Activated T-cell treated with anti-CD3 and anti-CD28 coated beads for 24 hours (primary cell): ENCODE results near the gene UBE2E3.

Experiments used
- DNase-seq: peaks from one replicate; pipeline ENCODE4 v3.0.0-alpha.2; 2020; ENCODE audit warnings: low read depth

Gene UBE2E3

DNA sequence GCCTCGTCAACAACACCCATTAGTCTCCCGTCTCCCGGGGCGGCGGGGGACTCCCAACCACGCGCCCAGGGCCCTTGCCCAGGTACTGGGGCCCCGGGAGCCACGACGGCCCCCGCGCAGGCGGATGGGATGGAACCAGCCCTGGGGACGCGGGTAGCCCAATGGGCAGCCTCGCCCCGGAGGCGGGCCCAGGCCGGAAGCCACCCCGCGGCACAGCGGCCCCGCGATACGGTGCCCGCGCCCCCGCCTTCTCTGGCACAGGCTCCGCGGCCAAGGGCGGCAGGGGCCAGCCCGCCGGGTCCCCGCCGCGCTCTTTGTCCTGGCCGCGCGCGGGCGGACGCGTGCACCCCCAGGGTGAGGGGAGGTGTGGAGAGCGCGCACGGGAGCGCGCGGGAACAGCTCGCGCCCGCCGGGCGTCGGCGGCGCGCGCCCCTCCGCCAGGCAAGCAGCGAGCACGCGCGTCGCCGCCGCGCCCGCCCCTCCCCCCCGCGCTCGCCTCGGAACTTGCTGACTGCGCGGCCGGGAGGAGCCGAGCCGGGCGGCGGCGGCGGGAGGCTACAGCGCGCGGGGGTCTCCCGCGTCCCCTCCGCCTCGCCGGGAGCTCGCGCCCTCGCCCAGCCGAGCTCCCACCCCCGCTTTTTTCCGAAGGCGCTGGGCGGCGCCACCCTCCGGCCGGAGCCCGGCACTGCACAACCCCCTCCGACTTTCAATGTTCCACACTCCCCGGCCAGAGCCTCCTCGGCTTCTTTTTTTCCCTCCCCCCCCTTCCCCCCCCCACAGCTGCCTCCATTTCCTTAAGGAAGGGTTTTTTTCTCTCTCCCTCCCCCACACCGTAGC lies at the start of gene UBE2E3:
Gene UBE2E3 (plus strand): TSS at position 500 of the 837 bp plus-strand sequence. CDS start 1,438 bp downstream, outside the sequence.
- peak; percentile 64 for DNase-seq

DNA sequence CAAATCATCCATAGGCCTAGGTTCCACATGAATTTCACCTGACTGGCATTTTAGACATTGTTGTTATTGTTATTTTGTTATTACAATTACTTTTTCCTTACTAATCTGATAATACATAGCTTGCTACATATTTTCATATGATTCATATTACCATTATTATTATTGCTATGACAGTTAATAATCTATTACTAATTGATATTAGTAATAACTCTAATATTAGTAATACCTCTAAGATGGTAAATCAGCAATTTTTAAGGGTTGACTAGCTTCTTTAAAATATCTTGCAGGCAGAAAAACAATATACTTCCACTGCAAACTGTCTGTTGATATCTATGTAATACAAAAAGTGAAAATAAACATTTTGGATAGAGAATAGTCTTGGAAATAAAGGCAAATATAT lies 48.6 kb upstream of the UBE2E3 start:
- no peak for DNase-seq

DNA sequence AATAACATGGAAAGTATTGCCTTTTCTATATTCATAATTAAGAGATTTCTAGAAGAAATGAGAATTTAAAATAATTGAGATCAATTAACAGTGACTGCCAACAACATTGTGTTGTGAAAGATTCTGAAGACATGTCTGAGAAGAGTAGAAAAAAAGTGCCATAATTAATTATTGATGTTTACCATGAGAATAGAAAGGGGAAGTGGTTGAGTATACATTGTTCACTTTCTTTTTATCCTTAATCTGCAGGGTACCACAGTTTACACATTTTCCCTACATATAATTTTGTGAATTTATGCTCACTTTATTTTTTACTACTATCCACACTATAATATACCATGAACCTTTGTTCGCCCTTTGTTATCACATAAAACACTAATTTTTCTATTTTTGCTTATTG lies 47.1 kb upstream of the UBE2E3 start:
- no peak for DNase-seq

DNA sequence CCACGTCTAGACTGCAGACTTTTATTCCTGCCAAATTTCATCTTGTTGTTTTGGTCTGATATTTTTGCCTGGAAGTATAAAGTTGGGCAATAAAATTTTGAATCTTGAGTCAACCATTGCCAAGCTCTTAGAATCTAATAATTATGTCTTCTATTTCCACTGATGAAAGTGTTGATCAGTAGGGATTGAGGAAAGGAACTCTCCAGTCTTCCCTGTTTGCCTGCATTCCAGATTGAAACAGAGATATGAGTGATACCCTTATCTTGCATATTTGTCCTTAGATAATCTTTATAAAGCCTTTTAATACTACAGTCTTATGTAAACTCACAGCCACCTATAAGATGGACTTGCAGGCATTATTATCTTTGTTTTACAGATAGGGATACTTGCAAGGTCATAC lies 45.5 kb upstream of the UBE2E3 start:
- no peak for DNase-seq

DNA sequence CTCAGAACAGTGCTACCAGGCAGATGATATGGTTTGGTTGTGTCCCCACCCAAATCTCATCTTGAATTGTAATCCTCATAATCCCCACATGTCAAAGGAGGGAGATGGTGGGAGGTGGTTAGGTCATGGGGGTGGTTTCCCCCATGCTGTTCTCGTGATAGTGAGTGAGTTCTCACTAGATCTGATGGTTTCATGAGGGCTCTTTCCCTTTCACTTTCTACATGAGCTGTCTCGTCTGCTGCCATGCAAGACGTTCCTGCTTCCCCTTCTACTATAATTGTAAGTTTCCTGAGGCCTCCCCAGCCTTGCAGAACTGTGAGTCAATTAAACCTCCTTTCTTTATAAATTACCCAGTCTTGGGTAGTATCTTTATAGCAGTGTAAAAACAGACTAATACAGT lies 42.9 kb upstream of the UBE2E3 start:
- peak; percentile 5 for DNase-seq

DNA sequence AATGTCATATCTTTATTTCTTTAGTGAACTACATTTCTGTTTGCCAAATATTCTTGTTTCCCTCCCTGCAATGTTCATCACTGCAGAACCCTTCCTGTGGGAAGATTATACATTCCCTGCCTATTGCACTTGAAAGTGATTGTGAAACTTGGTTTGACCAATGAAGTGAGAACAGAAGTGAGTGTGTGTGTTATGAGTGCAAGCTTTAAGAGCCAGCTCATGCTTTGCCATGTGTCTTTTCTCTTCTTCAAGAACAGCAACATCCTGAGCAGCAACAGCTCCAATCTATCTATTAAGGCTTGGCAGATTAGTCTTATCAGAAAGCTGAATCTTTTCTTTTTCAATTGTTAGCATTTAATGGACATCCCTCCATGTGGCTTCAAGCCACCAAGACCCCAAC lies 42.0 kb upstream of the UBE2E3 start:
- DNase-seq: no peak

DNA sequence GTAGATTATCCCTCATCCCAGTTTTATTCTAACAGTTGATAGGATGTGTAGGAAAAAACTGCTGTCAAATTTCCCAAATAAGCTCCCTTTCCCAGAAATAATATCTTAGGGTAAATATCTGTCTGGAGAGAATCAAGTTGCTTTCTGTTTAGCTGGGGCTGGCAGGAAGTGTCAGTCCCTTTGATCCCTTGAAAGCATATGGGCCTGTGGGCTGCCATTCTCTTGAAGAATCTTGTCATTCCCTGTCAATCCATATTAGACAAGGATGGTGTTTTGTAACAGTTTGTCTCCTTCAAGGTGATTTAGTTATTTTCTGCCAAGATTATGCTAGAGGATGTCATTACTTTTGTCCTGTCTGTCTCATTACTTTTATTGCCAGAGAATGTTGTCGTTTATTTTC lies 37.1 kb upstream of the UBE2E3 start:
- no peak for DNase-seq

DNA sequence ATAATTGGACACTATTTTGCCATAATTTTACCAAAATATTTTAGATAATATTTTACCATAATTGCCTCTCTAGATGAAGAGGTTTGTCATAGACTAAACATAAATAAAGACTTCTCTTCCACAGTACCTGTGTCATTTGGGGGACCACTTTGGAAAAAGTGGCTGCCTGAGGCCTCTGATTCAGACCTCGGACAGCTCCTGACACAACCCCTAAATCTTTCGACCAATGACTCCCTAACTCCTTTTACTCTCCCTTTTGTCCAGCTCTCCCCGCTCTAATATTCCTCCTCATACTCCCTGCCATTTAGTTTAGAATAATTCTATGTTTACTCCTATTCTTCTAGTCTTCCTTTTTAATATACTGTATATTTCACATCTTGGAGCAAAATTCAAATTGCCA lies 36.0 kb upstream of the UBE2E3 start:
- no peak for DNase-seq

DNA sequence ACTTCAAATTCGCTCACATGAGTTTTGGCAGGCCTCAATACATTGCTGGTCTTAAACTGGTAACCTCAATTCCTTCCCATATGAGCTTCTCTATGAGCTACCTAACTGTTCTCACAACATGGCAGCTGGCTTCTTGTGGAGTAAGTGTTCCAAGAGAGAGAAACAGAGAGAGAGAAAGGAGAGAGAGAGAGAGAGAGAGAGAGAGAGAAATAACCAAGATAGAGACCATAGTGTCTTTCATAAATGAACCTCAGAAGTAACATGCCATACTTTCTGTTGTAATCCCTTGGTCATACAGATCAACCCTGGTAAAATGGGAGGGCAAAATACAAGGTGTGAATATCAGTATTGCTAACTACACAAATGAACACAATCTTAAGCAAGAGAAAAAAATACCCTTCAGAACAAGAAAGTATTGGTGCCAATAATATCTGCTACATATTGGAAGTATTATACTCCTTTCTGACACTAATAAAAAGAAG lies 33.2 kb upstream of the UBE2E3 start:
- DNase-seq: no peak

DNA sequence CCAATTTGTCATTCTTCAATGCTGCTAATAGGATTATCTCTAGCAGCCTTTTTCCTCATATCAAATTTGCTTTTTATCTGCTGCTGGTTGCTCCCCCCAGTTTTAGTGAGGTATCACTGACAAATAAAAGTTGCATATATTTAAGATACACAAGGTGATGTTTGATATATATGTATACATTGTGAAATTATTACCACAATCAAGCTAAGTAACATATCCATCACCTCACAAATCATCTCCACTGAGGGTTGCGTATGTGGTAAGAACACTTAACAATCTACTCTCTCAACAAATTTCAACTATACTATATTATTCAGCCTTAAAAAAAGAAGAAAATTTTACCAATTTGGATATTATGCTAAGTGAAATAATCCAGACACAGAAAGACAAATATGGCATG lies 30.5 kb upstream of the UBE2E3 start:
- DNase-seq: no peak

DNA sequence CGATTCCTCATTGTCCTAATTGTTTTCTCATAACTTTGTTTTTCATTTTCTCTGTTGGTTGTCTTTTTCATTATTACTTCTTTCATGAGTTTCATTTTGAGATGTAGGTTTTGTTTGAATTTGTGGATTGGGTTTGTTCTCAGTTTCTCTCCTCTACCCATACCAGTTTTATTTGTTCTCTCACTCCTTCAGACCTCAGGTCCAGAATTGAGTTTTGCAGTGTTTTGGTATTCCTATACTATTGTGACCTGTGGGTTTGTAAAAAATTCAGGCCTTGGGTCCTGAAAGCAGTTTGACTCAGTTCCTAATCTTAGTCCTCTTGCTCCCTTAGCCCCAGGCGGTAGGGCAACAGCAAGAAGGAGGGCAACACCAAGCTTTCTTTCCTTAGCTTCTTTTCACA lies 28.3 kb upstream of the UBE2E3 start:
- no peak for DNase-seq

DNA sequence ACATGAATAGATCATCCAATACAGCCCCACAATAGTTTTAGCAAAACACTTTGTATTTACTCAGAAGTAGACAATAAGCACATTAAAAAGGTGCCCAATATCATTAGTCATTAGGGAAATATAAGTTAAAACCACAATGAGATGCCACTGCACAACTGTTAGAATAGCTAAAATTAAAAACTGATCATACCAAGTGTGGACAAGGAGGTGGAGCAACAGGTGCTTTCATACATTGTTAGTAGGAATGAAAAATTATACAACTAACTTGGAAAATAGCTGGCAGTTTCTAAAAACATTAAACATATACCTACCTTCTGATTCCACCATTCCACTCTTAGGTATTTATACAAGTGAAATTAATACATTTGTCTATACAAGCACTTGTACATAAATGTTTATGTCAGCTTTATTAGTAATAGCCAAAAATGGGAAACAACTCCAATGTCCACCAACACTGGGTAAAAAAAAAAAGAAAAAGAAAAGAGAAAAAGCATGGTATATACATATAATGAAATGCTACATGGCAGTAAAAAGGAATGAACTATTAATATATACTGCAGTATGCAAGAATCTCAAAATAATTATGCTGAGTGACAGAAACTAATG lies 27.6 kb upstream of the UBE2E3 start:
- no peak for DNase-seq

DNA sequence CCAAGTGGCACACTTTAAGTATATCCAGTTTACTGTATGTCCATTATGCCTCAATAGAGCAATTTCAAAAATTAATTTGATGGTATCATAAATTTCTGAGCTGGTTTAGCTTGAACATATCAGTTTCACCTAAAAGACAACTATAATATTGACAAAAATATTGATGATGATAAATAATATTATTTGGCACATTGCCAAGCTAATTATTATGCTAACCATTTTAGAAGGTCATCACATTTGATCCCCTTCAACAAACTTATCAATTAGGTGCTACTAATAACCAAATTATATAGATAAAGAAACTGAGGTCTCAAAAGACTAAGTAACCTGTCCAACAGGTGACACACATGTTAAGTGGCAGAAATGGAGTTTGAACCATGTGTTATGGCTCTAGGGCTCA lies 26.9 kb upstream of the UBE2E3 start:
- no peak for DNase-seq

DNA sequence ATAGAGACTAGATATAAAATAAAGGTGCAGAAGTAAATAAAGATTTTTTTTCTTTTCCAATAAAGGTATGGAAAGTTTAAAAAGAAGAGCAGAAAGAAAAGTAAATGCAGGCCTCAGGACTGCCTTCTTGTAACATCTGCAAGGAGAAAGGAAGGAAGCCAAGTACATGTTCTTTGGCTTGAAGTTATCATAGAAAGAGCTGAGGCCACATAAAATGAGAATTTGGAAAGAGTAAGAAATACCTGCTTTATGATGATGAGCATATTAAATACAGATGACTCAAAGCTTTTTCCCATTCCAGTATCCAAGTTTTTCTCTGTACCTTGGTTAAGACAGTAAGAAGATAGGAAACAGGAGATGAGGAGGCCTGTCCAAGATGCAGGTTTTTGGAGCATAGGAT lies 25.3 kb upstream of the UBE2E3 start:
- no peak for DNase-seq

DNA sequence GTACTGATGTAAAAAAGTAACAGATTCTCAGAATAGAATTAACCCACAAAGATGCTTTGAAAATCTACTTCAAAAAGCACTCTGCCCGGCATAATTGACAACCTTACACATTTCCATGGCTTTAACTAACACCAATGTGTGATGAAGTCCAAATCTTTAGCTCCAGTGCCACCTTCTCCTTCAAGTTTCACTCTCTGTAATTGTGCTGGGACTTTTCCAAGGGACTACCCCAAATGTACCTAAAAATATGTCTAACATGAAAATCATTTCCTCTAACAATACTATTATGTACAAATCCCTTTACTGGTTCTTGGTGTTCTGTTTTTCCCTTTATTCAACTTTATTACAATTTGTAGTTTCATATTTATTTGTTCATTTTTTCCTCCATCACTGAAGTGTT lies 20.6 kb upstream of the UBE2E3 start:
- no peak for DNase-seq

DNA sequence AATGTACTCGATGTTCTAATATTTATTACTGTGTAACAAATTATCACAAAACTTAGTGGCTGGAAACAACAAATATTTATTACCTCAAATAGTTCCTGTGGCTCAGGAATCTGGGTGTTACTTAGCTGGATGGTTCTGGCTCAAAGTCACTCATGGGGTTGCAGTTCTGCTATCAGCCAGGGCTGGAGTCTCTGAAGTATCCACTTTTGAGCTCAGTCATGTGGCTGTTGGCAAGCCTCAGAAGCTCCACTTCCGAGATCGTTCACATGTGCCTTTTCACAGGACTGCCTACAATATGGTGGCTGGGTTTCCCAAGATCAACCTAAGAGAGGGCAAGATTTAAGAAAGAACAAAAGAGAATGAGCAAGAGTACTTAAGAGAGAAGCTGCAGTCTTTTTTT lies 19.4 kb upstream of the UBE2E3 start:
- no peak for DNase-seq

DNA sequence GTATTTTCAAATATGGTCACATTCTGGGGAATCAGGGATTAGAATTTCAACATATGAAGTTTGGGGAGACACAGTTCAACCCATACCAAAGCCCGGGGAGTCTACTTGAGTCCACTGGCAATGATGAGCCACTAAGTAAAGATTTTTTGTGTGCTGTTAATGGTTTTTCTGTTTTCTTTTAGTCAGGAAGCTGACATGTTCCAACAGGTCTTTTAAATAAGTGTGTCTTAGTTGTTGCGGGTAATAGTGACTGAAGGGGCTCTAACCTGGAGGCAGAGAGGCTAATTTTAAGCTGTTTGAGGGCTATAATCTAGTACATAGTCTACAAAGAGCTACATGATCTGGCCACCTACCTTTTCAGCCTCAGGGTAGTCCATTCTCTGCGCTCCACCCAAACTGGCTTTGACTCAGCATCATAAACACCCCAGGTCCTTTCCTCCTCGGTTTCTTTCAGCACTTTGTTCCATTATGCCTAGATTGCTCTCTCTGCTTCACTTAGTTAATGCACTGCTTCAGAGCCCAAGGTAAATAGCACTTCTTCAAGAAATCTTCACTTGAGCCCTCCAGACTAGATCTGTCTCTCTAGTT lies 17.6 kb upstream of the UBE2E3 start:
- DNase-seq: no peak

DNA sequence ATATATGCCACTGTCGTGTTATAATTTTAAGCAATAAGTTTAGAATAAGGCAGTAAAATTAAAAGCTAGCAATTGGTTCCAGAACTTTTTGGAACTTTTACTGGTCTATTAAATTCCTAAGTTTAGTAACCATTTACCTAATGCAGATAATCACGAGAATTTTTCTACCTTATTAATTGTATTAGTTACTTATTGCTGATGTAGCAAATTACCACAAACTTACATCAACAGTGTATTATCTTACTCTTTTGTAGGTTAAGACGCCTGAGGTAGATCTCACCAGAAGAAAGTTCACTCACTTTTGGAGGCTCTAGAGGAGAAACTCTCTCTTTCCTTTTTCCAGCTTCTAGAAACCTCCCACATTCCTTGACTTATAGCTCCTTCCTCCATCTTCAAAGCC lies 14.0 kb upstream of the UBE2E3 start:
- DNase-seq: no peak

DNA sequence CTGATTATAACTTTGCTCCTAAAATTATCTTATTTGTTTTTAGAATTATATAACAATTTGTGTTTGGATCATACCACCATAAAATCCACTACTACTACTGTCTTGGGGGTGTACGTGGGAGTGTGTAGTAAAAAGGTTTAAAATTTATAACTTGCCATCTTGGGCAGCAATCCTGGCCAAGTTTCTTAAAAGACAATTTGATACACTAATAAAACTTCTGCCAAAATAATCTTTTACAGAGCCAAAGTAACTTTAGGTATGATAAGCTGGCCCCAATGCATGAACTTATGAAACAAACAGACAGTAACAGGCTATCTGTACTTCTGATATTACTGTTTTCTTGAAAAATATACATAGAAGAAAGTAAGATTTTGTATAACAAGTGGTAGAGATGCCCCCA lies 11.3 kb upstream of the UBE2E3 start:
- no peak for DNase-seq

DNA sequence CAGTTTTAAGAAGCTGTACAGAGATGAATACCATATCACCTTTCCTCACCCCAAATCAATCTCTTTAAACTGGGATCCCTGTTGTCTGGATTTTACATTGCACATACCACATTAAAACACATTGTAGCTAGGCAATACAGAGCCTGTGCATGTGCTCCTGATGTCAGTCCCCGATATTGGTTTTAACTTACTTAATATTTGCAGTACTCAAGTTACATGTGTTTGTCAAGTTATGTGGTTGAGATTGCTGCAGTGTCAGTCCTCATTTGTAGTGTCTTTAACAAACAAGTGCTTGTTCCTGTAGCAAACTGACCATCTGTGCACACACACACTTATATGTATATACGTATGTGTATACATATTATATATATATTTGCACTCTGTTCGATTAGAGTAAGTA lies 10.4 kb upstream of the UBE2E3 start:
- DNase-seq: no peak

DNA sequence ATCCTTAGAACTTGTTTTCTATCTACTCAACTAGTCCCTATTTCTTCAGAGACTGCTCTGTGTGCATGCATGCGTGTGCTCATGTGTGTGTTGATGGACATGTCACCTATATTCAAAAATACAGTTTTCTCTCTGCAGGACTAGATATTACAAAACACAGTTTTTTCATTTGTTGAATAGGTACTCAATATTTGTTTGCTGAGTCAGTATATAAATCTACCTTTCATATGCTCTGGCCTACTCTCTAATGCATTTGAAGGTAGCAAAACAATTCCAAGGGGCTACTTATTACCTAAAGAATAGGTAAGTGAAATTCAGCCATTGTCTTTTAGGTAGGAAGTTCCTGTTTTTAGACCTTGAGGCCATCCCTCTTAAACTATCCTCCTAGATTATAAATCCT lies 8.6 kb upstream of the UBE2E3 start:
- no peak for DNase-seq

DNA sequence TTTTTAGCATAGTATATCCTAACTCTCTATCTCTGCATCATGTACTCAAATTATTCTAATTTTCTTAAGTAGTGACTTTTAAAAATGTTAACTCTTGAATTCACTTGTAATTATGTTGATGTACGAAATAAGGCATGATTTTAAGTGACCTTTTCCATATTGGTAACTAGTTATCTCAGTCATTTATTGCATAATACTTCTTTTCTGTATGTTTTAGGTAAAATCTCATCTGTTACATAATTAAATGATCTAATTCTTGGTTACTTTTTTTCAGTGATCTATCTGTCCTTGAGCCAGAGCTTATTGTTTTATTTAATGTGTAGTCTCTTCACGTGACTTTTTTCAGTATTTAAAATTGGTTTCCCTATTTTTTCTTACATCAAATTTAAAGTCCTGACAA lies 4.8 kb upstream of the UBE2E3 start:
- no peak for DNase-seq
